Measurements from ENCODE around the gene KRTAP2-3.
"Not testable (repeated sequence)": the region's sequence is repeated elsewhere in the genome, so short reads cannot be mapped to it uniquely, and the experiment has no call there.

Gene KRTAP2-3

GRCh38 chr17:41065829-41066624 is 6.1 kb upstream of the KRTAP2-3 start, which contains the start of gene KRTAP2-4:
Gene KRTAP2-4 (minus strand): TSS chr17:41065879. CDS start chr17:41065845, 34 bp downstream.
- DNase-seq, result peak; percentile 17

- not testable (repeated sequence) for DNase-seq
These were observed 5.2 kb upstream of the KRTAP2-3 start for GRCh38 chr17:41065016-41065689.

DNA sequence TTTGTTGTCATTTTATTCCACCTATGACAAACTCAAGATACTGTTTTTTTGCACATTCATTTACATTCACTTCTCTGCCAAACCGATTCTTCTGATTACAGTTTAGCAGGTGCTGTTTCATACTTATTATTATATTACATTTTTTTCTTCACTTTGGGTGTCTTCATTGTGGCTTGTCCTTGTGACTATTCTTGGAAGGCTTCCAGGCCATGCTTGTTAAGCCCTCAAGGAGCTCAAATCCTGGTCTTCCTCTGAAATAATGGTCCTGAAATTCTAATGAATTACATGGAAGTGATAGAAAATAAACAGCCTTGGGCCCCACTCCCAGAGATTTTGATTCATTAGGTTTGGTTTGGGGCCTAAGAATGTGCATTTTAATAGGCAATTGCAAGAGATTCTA is 4.4 kb upstream of the KRTAP2-3 start:
- no peak for DNase-seq

GRCh38 chr17:41063449-41063848 is 3.5 kb upstream of the KRTAP2-3 start:
- DNase-seq, result no peak

- DNase-seq, result no peak
These were observed 2.0 kb upstream of the KRTAP2-3 start for GRCh38 chr17:41061964-41062363.

DNA sequence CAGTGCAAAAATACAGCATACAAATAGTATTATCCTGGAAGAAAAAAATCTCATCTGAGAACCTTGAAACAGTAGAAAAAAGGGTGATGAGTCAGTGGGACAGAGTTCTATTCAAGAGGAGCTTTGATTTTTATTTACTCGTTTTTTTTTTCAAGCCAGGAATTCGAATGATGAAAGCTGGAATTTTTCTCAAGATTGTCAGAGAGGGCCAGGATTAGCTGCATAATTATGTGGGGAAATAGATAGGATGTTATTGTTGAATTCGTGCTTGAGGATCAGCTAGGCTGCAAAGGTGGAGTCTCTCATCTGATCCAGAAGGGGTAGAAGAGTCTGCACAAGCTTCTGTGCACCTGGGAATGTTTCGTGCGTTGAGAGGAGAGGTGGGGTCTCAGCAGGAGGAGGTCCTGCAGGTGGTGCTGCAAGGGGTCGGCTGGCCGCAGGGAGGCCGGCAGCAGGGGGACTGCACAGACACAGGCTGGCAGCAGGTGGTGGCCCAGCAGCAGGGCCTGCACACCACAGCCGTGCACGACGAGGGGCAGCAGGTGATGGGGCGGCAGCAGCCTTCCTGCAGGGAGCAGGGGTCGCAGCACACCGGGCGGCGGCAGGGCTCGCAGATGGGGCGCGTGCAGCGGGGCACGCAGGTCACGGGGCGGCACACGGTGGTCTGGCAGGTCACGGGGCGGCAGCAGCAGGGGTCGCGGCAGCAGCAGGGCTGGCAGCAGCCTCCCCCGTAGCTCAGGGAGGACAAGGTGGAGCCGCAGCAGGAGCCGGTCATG is 450 bp downstream of the KRTAP2-3 start:
- not testable (repeated sequence) for DNase-seq

DNA sequence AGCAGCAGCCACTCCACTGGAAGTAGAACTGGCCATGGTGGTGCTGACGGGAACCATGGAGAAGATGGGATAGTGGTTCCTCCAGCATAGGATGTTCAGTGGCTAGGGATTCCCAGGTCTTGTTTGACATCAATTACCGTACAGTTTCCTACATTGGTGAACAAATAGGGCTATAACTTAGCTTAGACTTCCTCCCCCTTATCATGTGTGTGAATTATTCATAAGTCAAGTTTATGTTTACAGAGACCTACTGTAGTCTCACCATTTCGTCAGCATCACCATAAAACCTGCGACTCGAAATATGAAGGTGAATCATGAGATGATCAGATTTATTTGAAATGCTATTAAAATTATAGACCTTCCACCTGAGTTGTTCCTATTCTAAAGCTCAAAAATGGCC is 1.2 kb downstream of the KRTAP2-3 start:
- no peak for DNase-seq

GRCh38 chr17:41057547-41057946 is 2.4 kb downstream of the KRTAP2-3 start:
- no peak for DNase-seq

- not testable (repeated sequence) for DNase-seq
These were observed 4.8 kb downstream of the KRTAP2-3 start, which contains the start of gene KRTAP2-2 for GRCh38 chr17:41055130-41055529. Gene KRTAP2-2 (minus strand): TSS chr17:41055230. CDS start chr17:41055211, 19 bp downstream.

- not testable (repeated sequence) for DNase-seq
These were observed 5.4 kb downstream of the KRTAP2-3 start for GRCh38 chr17:41054556-41054955.

DNA sequence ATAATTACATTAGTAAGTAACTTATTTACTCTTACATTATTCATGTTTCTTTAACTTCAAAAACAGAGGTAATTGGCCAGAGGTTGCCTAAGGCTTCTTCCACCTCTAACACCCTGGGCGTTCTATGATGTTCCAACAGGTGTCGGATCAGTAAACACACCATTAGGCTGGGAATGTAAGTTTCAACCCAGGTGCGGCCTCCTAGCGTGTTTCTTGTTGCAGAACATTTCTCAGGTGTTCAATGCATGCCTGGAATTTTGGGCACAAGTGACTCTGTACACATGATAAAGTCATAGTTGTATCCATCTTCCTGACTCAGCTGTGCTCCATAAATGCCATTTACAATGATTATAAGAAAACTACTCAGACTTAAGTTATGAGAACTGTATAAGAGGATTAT is 5.9 kb downstream of the KRTAP2-3 start:
- no peak for DNase-seq

DNA sequence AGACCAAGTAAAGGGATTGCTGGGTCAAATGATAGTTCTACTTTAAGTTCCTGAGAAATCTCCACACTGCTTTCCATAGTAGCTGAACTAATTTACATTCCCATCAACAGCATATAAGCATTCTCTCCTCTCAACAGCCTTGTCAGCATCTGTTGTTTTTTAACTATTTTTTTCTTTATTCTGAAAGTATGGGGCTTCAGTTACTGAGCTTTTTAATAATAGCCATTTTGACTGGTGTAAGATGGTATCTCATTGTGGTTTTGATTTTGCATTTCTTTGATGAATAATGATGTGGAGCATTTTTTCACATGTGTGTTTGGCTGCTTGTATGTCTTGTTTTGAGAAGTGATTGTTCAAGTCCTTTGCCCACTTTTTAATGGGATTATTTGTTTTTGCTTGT is 7.3 kb downstream of the KRTAP2-3 start:
- DNase-seq, result no peak

GRCh38 chr17:41049110-41049509 is 10.8 kb downstream of the KRTAP2-3 start:
- DNase-seq, result no peak

- DNase-seq, result no peak
These were observed 11.5 kb downstream of the KRTAP2-3 start for GRCh38 chr17:41048441-41048840.

DNA sequence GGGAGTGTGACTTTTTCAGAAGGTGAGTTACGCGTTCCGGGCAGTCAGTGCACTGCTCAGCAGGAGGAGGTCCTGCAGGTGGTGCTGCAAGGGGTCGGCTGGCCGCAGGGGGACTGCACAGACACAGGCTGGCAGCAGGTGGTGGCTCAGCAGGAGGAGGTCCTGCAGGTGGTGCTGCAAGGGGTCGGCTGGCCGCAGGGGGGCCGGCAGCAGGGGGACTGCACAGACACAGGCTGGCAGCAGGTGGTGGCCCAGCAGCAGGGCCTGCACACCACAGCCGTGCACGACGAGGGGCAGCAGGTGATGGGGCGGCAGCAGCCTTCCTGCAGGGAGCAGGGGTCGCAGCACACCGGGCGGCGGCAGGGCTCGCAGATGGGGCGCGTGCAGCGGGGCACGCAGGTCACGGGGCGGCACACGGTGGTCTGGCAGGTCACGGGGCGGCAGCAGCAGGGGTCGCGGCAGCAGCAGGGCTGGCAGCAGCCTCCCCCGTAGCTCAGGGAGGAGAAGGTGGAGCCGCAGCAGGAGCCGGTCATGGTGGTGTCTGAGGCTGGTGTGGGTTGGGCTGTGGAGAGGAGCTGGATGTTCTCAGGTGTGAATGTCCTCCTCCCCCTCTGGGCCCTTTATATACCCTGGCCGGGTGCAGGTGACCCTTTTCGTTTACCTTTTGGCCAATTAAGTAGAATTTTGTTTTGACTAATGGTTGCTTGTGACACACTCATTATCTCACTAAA is 13.0 kb downstream of the KRTAP2-3 start, which contains the start of gene KRTAP2-1:
Gene KRTAP2-1, minus strand, starts transcription at position 582 of the 731 bp plus-strand sequence. Its CDS starts 49 bp downstream, at position 533.
- not testable (repeated sequence) for DNase-seq

- DNase-seq, result no peak
These were observed 17.0 kb downstream of the KRTAP2-3 start for GRCh38 chr17:41042953-41043352.

DNA sequence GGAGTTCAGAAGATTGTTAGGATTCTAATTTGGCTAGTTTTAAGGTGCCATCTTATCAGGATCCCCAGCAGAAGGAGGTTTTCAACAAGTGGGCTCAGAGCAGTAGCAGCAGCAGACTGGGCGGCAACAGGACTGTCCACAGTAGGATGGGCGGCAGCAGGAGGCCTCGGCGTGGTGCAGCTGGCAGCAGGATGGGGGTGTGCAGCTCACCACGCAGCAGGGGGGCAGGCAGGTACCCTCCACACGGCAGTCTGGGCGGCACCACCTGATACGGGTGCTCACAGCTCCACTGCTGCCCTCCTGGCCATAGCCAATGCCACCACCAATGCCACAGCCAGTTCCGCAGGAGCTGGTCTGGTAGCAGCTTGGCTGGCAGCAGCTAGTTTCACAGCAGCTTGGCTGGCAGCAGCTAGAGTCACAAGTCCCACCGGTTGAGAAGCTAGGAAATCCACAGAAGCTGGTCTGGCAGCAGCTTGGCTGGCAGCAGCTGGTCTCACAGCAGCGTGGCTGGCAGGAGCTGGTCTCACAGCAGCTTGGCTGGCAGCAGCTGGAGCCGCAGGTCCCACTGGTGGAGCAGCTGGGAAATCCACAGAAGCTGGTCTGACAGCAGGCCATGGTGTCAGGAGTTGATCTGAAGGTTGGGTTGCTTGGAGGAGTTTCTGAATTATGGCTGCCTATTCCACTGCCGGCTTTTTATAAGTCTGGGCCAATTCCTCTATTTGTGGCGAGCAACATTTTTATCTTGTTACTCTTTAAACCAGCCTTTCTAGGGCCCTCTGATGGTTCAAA is 18.9 kb downstream of the KRTAP2-3 start, which contains the start of gene KRTAP1-1:
Gene KRTAP1-1, minus strand, starts transcription at position 668 of the 789 bp plus-strand sequence. Its CDS starts 53 bp downstream, at position 615.
- DNase-seq, result not testable (repeated sequence)

- no peak for DNase-seq
These were observed 22.0 kb downstream of the KRTAP2-3 start for GRCh38 chr17:41037853-41038350.

DNA sequence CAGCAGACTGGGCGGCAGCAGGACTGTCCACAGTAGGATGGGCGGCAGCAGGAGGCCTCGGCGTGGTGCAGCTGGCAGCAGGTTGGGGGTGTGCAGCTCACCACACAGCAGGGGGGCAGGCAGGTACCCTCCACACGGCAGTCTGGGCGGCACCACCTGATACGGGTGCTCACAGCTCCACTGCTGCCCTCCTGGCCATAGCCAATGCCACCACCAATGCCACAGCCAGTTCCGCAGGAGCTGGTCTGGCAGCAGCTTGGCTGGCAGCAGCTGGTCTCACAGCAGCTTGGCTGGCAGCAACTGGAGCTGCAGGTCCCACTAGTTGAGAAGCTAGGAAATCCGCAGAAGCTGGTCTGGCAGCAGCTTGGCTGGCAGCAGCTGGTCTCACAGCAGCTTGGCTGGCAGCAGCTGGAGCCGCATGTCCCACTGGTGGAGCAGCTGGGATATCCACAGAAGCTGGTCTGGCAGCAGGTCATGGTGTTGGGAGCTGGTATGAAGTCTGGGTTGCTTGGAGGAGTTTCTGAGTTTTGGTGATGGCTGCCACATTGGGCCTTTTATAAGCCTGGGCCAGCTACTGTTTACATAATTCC is 25.5 kb downstream of the KRTAP2-3 start, which contains the start of gene KRTAP1-3:
Gene KRTAP1-3, minus strand, starts transcription at position 529 of the 590 bp plus-strand sequence. Its CDS starts 53 bp downstream, at position 476.
- not testable (repeated sequence) for DNase-seq

DNA sequence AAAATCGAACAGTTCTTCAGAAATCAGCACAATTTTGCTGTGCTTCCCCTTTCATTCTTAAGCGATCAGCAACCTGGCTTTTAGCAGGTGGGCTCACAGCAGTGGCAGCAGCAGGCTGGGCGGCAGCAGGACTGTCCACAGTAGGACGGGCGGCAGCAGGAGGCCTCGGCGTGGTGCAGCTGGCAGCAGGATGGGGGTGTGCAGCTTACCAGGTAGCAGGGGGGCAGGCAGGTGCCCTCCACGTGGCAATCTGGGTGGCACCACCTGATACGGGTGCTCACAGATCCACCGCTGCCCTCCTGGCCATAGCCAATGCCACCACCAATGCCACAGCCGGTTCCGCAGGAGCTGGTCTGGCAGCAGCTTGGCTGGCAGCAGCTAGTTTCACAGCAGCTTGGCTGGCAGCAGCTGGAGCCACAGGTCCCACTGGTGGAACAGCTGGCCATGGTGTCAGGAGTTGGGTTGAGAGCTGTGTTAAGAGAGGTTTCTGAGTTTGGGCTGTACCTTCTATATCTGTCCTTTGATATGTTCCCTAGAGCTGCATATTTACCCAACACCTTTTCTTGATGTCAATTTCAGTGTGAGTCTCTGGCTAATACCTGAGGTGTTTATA is 30.2 kb downstream of the KRTAP2-3 start, which contains the start of gene KRTAP1-4:
Gene KRTAP1-4, minus strand, starts transcription at position 563 of the 613 bp plus-strand sequence. Its CDS starts 117 bp downstream, at position 446.
- no peak for DNase-seq

Measured in inflammatory macrophage treated with lipopolysaccharide for 4 hours (primary cell).